SK-N-SH (cell line): ENCODE data around the gene PACSIN2. TPM values are rescaled to one million over a fixed set of nuclear protein-coding genes. Genes with fewer than 3 reads are reported as not detected.

Experiments used
- CTCF ChIA-PET: fragments of 300-600, 350-600 bp; formaldehyde crosslinking; extraction: SDS; loops from one replicate; lab custom pipeline; 2021; lab: Yijun Ruan, JAX
- POLR2A ChIA-PET: fragments of 350-600 bp; sonication (Branson Sonifier 250); formaldehyde crosslinking; extraction: SDS; loops from one replicate; lab custom pipeline; 2020; ENCODE audit warnings: antibody characterized with exemption, inconsistent platforms; lab: Yijun Ruan, JAX
- DNase-seq: peaks from one replicate; pipeline ENCODE4 v3.0.0; 2012
- H2AFZ ChIP-seq: fragments of 200-600 bp; sonication (generic); 2 replicates; pipeline ENCODE4 v1.8.1; 2016; ENCODE audit warnings: antibody characterized with exemption, mild to moderate bottlenecking, low read depth
- H3F3A ChIP-seq: fragments of 200-600 bp; sonication (generic); replicated peaks from 2 replicates; pipeline ENCODE3; 2016; ENCODE audit warnings: antibody characterized with exemption, mild to moderate bottlenecking; ENCODE audit not compliant: insufficient read depth
- H3K27ac ChIP-seq, 2 experiments: fragments of 200-500 bp in 1 of 2; fragments of 200-600 bp in 1 of 2; sonication (Bioruptor generic) in 1 of 2; sonication (generic), shearing (Covaris generic) in 1 of 2; 2 replicates each; pipeline versions ENCODE4 v1.5.1 to v1.6.1; 2014 to 2016; ENCODE audit warnings: low read depth in 2 of 2, inconsistent platforms in 1 of 2, low read length in 1 of 2, mild to moderate bottlenecking in 1 of 2, mixed read lengths in 1 of 2
- H3K27me3 ChIP-seq: fragments of 200-600 bp; sonication (generic), shearing (Covaris generic); 2 replicates; pipeline ENCODE4 v1.6.1; 2016; ENCODE audit warnings: mixed run types; ENCODE audit not compliant: insufficient read depth
- H3K36me3 ChIP-seq, 2 experiments: fragments of 200-500 bp in 1 of 2; fragments of 200-600 bp in 1 of 2; sonication (Bioruptor generic) in 1 of 2; sonication (generic) in 1 of 2; replicated peaks in 1 of 2; 2 replicates each; pipeline versions ENCODE3 to v1.5.1; 2014 to 2016; ENCODE audit warnings: low read length in 1 of 2, mild to moderate bottlenecking in 1 of 2; ENCODE audit not compliant: insufficient read depth in 2 of 2, control insufficient read depth in 1 of 2
- H3K4me1 ChIP-seq, 2 experiments: fragments of 200-500 bp in 1 of 2; fragments of 200-600 bp in 1 of 2; sonication (Bioruptor generic) in 1 of 2; sonication (generic), shearing (Covaris generic) in 1 of 2; 2 replicates each; pipeline versions ENCODE4 v1.5.1 to v1.6.1; 2014 to 2016; ENCODE audit warnings: low read depth in 1 of 2, low read length in 1 of 2, mixed run types in 1 of 2; ENCODE audit not compliant: insufficient read depth in 2 of 2, control insufficient read depth in 1 of 2
- H3K4me2 ChIP-seq: fragments of 200-600 bp; sonication (generic), shearing (Covaris generic); 2 replicates; pipeline ENCODE4 v1.6.1; 2017; ENCODE audit warnings: mixed run types
- H3K4me3 ChIP-seq, 2 experiments: fragments of 200-500 bp in 1 of 2; fragments of 200-600 bp in 1 of 2; sonication (Bioruptor generic) in 1 of 2; sonication (generic), shearing (Covaris generic) in 1 of 2; 2 replicates each; pipeline versions ENCODE4 v1.5.1 to v1.8.1; 2014 to 2016; ENCODE audit warnings: low read depth in 2 of 2, inconsistent platforms in 1 of 2, low read length in 1 of 2, mild to moderate bottlenecking in 1 of 2, mixed read lengths in 1 of 2, moderate library complexity in 1 of 2
- H3K79me2 ChIP-seq: fragments of 200-600 bp; sonication (generic); 2 replicates; pipeline ENCODE4 v1.8.1; 2017; ENCODE audit warnings: mild to moderate bottlenecking; ENCODE audit not compliant: insufficient read depth
- H3K9ac ChIP-seq: fragments of 200-600 bp; sonication (generic); 2 replicates; pipeline ENCODE4 v1.6.1; 2017; ENCODE audit warnings: mixed run types
- H3K9me2 ChIP-seq: fragments of 200-600 bp; sonication (generic); 2 replicates; pipeline ENCODE4 v1.6.1; 2017; ENCODE audit warnings: mixed run types
- H3K9me3 ChIP-seq: fragments of 200-600 bp; sonication (generic); 2 replicates; pipeline ENCODE4 v1.6.1; 2017; ENCODE audit warnings: mixed run types, mild to moderate bottlenecking, moderate library complexity
- H4K20me1 ChIP-seq: fragments of 200-600 bp; sonication (generic); 2 replicates; pipeline ENCODE4 v1.6.1; 2017; ENCODE audit warnings: mild to moderate bottlenecking, mixed run types; ENCODE audit not compliant: insufficient read depth
- CHD2 ChIP-seq: fragments of 150-350 bp; IDR thresholded peaks from 2 replicates; pipeline ENCODE4 v1.6.1; 2018; ENCODE audit warnings: low read length; ENCODE audit not compliant: partially characterized antibody
- ELF1 ChIP-seq: IDR thresholded peaks from 2 replicates; pipeline ENCODE4 v1.4.0; 2012
- EZH2phosphoT487 ChIP-seq: fragments of 200-600 bp; sonication (generic); IDR thresholded peaks from 2 replicates; pipeline ENCODE4 v1.6.1; 2017; ENCODE audit warnings: low read depth, mixed run types, mild to moderate bottlenecking, antibody characterized with exemption, moderate library complexity, borderline replicate concordance
- FOSL2 ChIP-seq: IDR thresholded peaks from 2 replicates; pipeline ENCODE4 v1.4.0; 2012; ENCODE audit warnings: low read depth, mild to moderate bottlenecking, moderate library complexity, borderline replicate concordance
- FOXJ3 ChIP-seq: sonication (generic); formaldehyde crosslinking; IDR thresholded peaks from 2 replicates; pipeline ENCODE4 v1.5.1; 2020; ENCODE audit warnings: mild to moderate bottlenecking, missing genetic modification reagents
- FOXM1 ChIP-seq: IDR thresholded peaks from 2 replicates; pipeline ENCODE4 v1.4.0; 2012; ENCODE audit warnings: low read depth, mild to moderate bottlenecking
- GABPA ChIP-seq: IDR thresholded peaks from 2 replicates; pipeline ENCODE4 v1.4.0; 2012; ENCODE audit warnings: low read depth, mild to moderate bottlenecking
- MAX ChIP-seq: IDR thresholded peaks from 2 replicates; pipeline ENCODE4 v1.4.0; 2012; ENCODE audit warnings: low read depth
- MXI1 ChIP-seq: IDR thresholded peaks from 2 replicates; pipeline ENCODE4 v1.6.1; 2012; ENCODE audit warnings: mild to moderate bottlenecking, low read depth, low read length, improper control_type of control experiment
- NFIC ChIP-seq: IDR thresholded peaks from 2 replicates; pipeline ENCODE4 v1.4.0; 2012; ENCODE audit warnings: borderline replicate concordance
- PBX3 ChIP-seq: IDR thresholded peaks from 2 replicates; pipeline ENCODE4; 2012
- RAD21 ChIP-seq: IDR thresholded peaks from 2 replicates; pipeline ENCODE4 v1.6.1; 2012; ENCODE audit warnings: mild to moderate bottlenecking, low read length
- RCOR1 ChIP-seq: fragments of 150-350 bp; IDR thresholded peaks from 2 replicates; pipeline ENCODE4 v1.6.1; 2017; ENCODE audit warnings: antibody characterized with exemption, low read length
- REST ChIP-seq: IDR thresholded peaks from 2 replicates; pipeline ENCODE4 v1.6.1; 2012; ENCODE audit warnings: mild to moderate bottlenecking, low read depth, low read length, moderate library complexity
- RFX5 ChIP-seq: IDR thresholded peaks from 2 replicates; pipeline ENCODE4 v1.6.1; 2012; ENCODE audit warnings: mild to moderate bottlenecking, improper control_type of control experiment, low read length
- SMC3 ChIP-seq: IDR thresholded peaks from 2 replicates; pipeline ENCODE4 v1.6.1; 2012; ENCODE audit warnings: low read depth, low read length, improper control_type of control experiment
- TAF1 ChIP-seq: IDR thresholded peaks from 2 replicates; pipeline ENCODE4 v1.6.1; 2012; ENCODE audit warnings: low read depth, mild to moderate bottlenecking, low read length, moderate library complexity, borderline replicate concordance
- TEAD4 ChIP-seq: IDR thresholded peaks from 2 replicates; pipeline ENCODE4 v1.4.0; 2012; ENCODE audit warnings: mild to moderate bottlenecking, borderline replicate concordance; ENCODE audit not compliant: insufficient read depth
- USF2 ChIP-seq: fragments of 150-350 bp; IDR thresholded peaks from 2 replicates; pipeline ENCODE4 v1.6.1; 2017; ENCODE audit warnings: antibody characterized with exemption, low read length, low read depth, borderline replicate concordance
- YY1 ChIP-seq: IDR thresholded peaks from 2 replicates; pipeline ENCODE4 v1.4.0; 2012; ENCODE audit warnings: low read depth, mild to moderate bottlenecking
- WGBS: methylation state at CpG from one replicate; pipeline ENCODE4 v1.1.6; 2017; ENCODE audit warnings: low lambda C conversion rate; 5-methylcytosine and 5-hydroxymethylcytosine counted together
- polyA plus RNA-seq, 3 experiments: library from polyadenylated mRNA; depleted of rRNA; stranded (reverse); fragments of >200 nt; gene quantifications; 2 replicates each; pipeline ENCODE4 v1.2.3, GENCODE V29; 2012
- TF ChIP-seq, protein P1 (sequence below): IDR thresholded peaks from 2 replicates; pipeline ENCODE4 v1.4.0; 2012; ENCODE audit warnings: low read depth, borderline replicate concordance

The PACSIN2 gene
- polyA plus RNA-seq, 1 of the 3 experiments (the other 2 are of a cell fraction) = 60.5 TPM

DNA sequence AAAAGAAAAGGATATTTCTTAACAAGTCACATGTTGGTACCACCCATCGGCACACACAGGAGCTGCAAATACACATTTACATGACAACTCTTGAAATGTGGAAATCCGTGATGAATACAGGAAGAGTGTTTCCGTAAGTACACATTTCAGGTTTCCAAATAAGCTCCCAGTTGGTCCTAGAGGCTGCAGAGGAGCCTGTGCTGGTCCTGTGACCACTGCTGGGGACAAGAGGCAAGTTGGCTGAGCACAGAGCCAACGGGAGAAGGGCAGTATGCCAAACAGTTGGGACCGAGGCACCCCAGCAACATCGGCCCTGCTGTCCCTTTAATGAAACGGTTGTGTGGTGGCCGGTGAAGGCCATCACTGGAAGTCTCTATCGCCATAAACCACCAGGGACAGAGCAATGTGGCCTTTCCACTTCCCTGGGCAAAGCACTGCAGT is 119.4 kb downstream of the PACSIN2 start (continued):
- no peak for TF ChIP-seq REST
- TF ChIP-seq MAX = no peak
- TF ChIP-seq MXI1 = no peak
- TF ChIP-seq FOXJ3 (CRISPR knock-in tag) = no peak
- TF ChIP-seq, protein P1, sequence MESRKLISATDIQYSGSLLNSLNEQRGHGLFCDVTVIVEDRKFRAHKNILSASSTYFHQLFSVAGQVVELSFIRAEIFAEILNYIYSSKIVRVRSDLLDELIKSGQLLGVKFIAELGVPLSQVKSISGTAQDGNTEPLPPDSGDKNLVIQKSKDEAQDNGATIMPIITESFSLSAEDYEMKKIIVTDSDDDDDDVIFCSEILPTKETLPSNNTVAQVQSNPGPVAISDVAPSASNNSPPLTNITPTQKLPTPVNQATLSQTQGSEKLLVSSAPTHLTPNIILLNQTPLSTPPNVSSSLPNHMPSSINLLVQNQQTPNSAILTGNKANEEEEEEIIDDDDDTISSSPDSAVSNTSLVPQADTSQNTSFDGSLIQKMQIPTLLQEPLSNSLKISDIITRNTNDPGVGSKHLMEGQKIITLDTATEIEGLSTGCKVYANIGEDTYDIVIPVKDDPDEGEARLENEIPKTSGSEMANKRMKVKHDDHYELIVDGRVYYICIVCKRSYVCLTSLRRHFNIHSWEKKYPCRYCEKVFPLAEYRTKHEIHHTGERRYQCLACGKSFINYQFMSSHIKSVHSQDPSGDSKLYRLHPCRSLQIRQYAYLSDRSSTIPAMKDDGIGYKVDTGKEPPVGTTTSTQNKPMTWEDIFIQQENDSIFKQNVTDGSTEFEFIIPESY = no peak
- no peak for TF ChIP-seq GABPA
- TF ChIP-seq USF2 = no peak
- no peak for TF ChIP-seq SMC3
- no peak for TF ChIP-seq FOSL2

- H2AFZ ChIP-seq = no peak overlapping the region
- no peak overlapping the region for H3K9ac ChIP-seq
- H3K4me2 ChIP-seq = no peak overlapping the region
- WGBS = 54% methylated on average over 4 of the region's 7 CpGs
- peaks cover 4% of the 10 kb centered on the region; the same call in 1 of the 2 replicates for H3K79me2 ChIP-seq
- DNase-seq = no peak
- no peaks in the 10 kb centered on the region for H3K4me1 ChIP-seq
- no peaks in the 10 kb centered on the region for H3K9me2 ChIP-seq
- H3K36me3 ChIP-seq = no peaks in the 10 kb centered on the region
- no peaks in the 10 kb centered on the region for H3K27me3 ChIP-seq
- no peaks in the 10 kb centered on the region for H3F3A ChIP-seq
- H3K4me3 ChIP-seq = no peak overlapping the region
- ChIA-PET POLR2A (no interaction called here), CTCF (interaction anchor here (2.0 kb wide), 1 partner anchor 27 kb away, joined by 10 read pairs; no protein-coding TSS in a partner anchor)
- H3K27ac ChIP-seq = no peak overlapping the region
- TF ChIP-seq ELF1 (no peak), CHD2 (no peak), EZH2phosphoT487 (no peak), TEAD4 (no peak), FOXM1 (no peak), FOXJ3 (CRISPR knock-in tag) (no peak), RCOR1 (no peak), RAD21 (no peak), GABPA (no peak), YY1 (no peak), SMC3 (no peak), TAF1 (no peak), RFX5 (no peak), NFIC (no peak), PBX3 (no peak), FOSL2 (no peak)
- TF ChIP-seq, protein P1 = no peak
- no peaks in the 10 kb centered on the region for H4K20me1 ChIP-seq
- no peaks in the 10 kb centered on the region for H3K9me3 ChIP-seq
These were observed 119.9 kb downstream of the PACSIN2 start for GRCh38 chr22:42895087-42895486.
